SK-N-SH (cell line): ENCODE data around the gene MID2.

Experiments
- CHD2 ChIP-seq: fragments of 150-350 bp; IDR thresholded peaks from 2 replicates; pipeline ENCODE4 v1.6.1; 2018; ENCODE audit warnings: low read length; ENCODE audit not compliant: partially characterized antibody
- CTCF ChIP-seq: fragments of 200-600 bp; sonication (generic); IDR thresholded peaks from 2 replicates; pipeline ENCODE4 v1.6.1; 2017; ENCODE audit warnings: antibody characterized with exemption, mild to moderate bottlenecking, moderate library complexity
- EP300 ChIP-seq, 2 experiments: IDR thresholded peaks; 2 replicates each; pipeline versions ENCODE4 v1.4.0 to v1.6.1; 2012; ENCODE audit warnings: borderline replicate concordance in 1 of 2, low read depth in 1 of 2, low read length in 1 of 2
- EZH2phosphoT487 ChIP-seq: fragments of 200-600 bp; sonication (generic); IDR thresholded peaks from 2 replicates; pipeline ENCODE4 v1.6.1; 2017; ENCODE audit warnings: low read depth, mixed run types, mild to moderate bottlenecking, antibody characterized with exemption, moderate library complexity, borderline replicate concordance
- GABPA ChIP-seq: IDR thresholded peaks from 2 replicates; pipeline ENCODE4 v1.4.0; 2012; ENCODE audit warnings: low read depth, mild to moderate bottlenecking
- POLR2AphosphoS5 ChIP-seq: IDR thresholded peaks from 2 replicates; pipeline ENCODE4 v1.6.1; 2012; ENCODE audit warnings: low read depth, low read length
- RAD21 ChIP-seq: IDR thresholded peaks from 2 replicates; pipeline ENCODE4 v1.6.1; 2012; ENCODE audit warnings: mild to moderate bottlenecking, low read length
- REST ChIP-seq: IDR thresholded peaks from 2 replicates; pipeline ENCODE4 v1.6.1; 2012; ENCODE audit warnings: mild to moderate bottlenecking, low read depth, low read length, moderate library complexity
- RXRA ChIP-seq: IDR thresholded peaks from 2 replicates; pipeline ENCODE4 v1.4.0; 2012; ENCODE audit warnings: low read depth, mild to moderate bottlenecking, borderline replicate concordance
- SMC3 ChIP-seq: IDR thresholded peaks from 2 replicates; pipeline ENCODE4 v1.6.1; 2012; ENCODE audit warnings: low read depth, low read length, improper control_type of control experiment
- TAF1 ChIP-seq: IDR thresholded peaks from 2 replicates; pipeline ENCODE4 v1.6.1; 2012; ENCODE audit warnings: low read depth, mild to moderate bottlenecking, low read length, moderate library complexity, borderline replicate concordance
- TEAD4 ChIP-seq: IDR thresholded peaks from 2 replicates; pipeline ENCODE4 v1.4.0; 2012; ENCODE audit warnings: mild to moderate bottlenecking, borderline replicate concordance; ENCODE audit not compliant: insufficient read depth
- TF ChIP-seq, protein P1 (sequence below): IDR thresholded peaks from 2 replicates; pipeline ENCODE4 v1.4.0; 2012; ENCODE audit warnings: low read depth

- TF ChIP-seq, protein P1, sequence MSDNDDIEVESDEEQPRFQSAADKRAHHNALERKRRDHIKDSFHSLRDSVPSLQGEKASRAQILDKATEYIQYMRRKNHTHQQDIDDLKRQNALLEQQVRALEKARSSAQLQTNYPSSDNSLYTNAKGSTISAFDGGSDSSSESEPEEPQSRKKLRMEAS = no peak
- TF ChIP-seq EP300 (IDR thresholded peaks at IDR 0.05; ENCODE audit: borderline replicate concordance in 1 of 2, low read depth in 1 of 2, low read length in 1 of 2) = no peak
- no peak for TF ChIP-seq TAF1
- TF ChIP-seq CTCF = no peak
- no peak for TF ChIP-seq RXRA
- TF ChIP-seq TEAD4 = no peak
- no peak for TF ChIP-seq REST
- TF ChIP-seq RAD21 = no peak
- no peak for TF ChIP-seq CHD2
- TF ChIP-seq EZH2phosphoT487 = no peak
- no peak for TF ChIP-seq GABPA
- no peak for TF ChIP-seq SMC3
- TF ChIP-seq POLR2AphosphoS5 = no peak
Observed at GRCh38 chrX:107905366-107905765, 79.7 kb downstream of the MID2 start.
